HepG2 (cell line): ENCODE measurements around the gene GNAS. TPM values are rescaled to one million over a fixed set of nuclear protein-coding genes. Genes with fewer than 3 reads are reported as not detected.

Experiments
- ATAC-seq: fragments of 200-7000 bp; cut with Tn5 transposase; 3 replicates; pipeline ENCODE4 v1.9.1; 2020; ENCODE audit warnings: mild to moderate bottlenecking, moderate library complexity
- BruUV-seq: library from RNA; stranded (reverse); fragments of 400-500 nt; replicated peaks from 2 replicates; lab custom pipeline; 2021; lab: Mats Ljungman, UMichigan
- CTCF ChIA-PET: fragments of 300-600 bp; formaldehyde crosslinking; extraction: SDS; loops from one replicate; lab custom pipeline; 2021; ENCODE audit warnings: low total read pairs, inconsistent platforms, low intra/inter-chr PET ratio; lab: Yijun Ruan, JAX
- POLR2A ChIA-PET: fragments of 350-600 bp; sonication (Branson Sonifier 250); formaldehyde crosslinking; loops from one replicate; lab custom pipeline; 2020; ENCODE audit warnings: antibody characterized with exemption, inconsistent platforms; lab: Yijun Ruan, JAX
- DNase-seq: peaks from one replicate; pipeline ENCODE4 v3.0.0-alpha.2; 2015; ENCODE audit warnings: low spot score
- FAIRE-seq: peaks from 3 replicates; lab custom pipeline; 2011; peaks lifted over from hg19 to GRCh38; lab: Jason Lieb, UNC
- H2AFZ ChIP-seq: one replicate; pipeline ENCODE4 v1.6.1; 2011; ENCODE audit warnings: low read length, inconsistent platforms
- H3K27ac ChIP-seq: fragments of 300-600 bp; 3 replicates; pipeline ENCODE4 v1.8.0; 2011; ENCODE audit warnings: mixed run types, mild to moderate bottlenecking, mixed read lengths, low read length, inconsistent platforms; ENCODE audit not compliant: insufficient read depth; ENCODE audit errors: extremely low read length
- H3K27me3 ChIP-seq, 2 experiments: fragments of 200-600 bp in 1 of 2; 2 replicates in 1 of 2; 3 replicates in 1 of 2; pipeline versions ENCODE4 v1.6.0 to v1.8.0; 2011; ENCODE audit warnings: low read length in 2 of 2, mild to moderate bottlenecking in 2 of 2, moderate library complexity in 2 of 2, inconsistent platforms in 1 of 2; ENCODE audit not compliant: insufficient read depth in 2 of 2, control insufficient read depth in 1 of 2
- H3K36me3 ChIP-seq, 2 experiments: fragments of 200-600 bp in 1 of 2; replicated peaks in 1 of 2; 2 replicates in 1 of 2; 3 replicates in 1 of 2; pipeline versions ENCODE4 v1.5.1 to v1.8.0; 2011; ENCODE audit warnings: low read length in 2 of 2, inconsistent platforms in 1 of 2; ENCODE audit not compliant: insufficient read depth in 2 of 2, control insufficient read depth in 1 of 2
- H3K4me1 ChIP-seq: 2 replicates; pipeline ENCODE4 v1.5.1; 2012; ENCODE audit warnings: low read length, inconsistent platforms; ENCODE audit not compliant: insufficient read depth
- H3K4me2 ChIP-seq: 2 replicates; pipeline ENCODE4 v1.6.0; 2011; ENCODE audit warnings: low read depth, low read length, inconsistent platforms
- H3K4me3 ChIP-seq, 3 experiments: fragments of 200-600 bp in 1 of 3; sonication (generic), shearing (Covaris generic) in 1 of 3; replicated peaks in 1 of 3; 2 replicates each; pipeline ENCODE4 v1.5.1; 2011 to 2016; ENCODE audit warnings: low read length in 3 of 3, inconsistent platforms in 2 of 3, low read depth in 2 of 3, mild to moderate bottlenecking in 2 of 3, control low read depth in 1 of 3, mixed read lengths in 1 of 3; ENCODE audit not compliant: insufficient read depth in 1 of 3
- H3K79me2 ChIP-seq: one replicate; pipeline ENCODE4 v1.6.1; 2011; ENCODE audit warnings: low read length, inconsistent platforms; ENCODE audit not compliant: insufficient read depth
- H3K9ac ChIP-seq: 2 replicates; pipeline ENCODE4 v1.6.0; 2011; ENCODE audit warnings: mild to moderate bottlenecking, low read depth, low read length, inconsistent platforms; ENCODE audit not compliant: insufficient read depth
- H3K9me3 ChIP-seq: 2 replicates; pipeline ENCODE4 v1.5.1; 2012; ENCODE audit warnings: mild to moderate bottlenecking, low read length
- H4K20me1 ChIP-seq: 2 replicates; pipeline ENCODE4 v1.6.0; 2011; ENCODE audit warnings: inconsistent platforms, mild to moderate bottlenecking, low read length, moderate library complexity; ENCODE audit not compliant: insufficient read depth
- CCAR2 ChIP-seq: fragments of 200-400 bp; formaldehyde crosslinking; optimal IDR thresholded peaks from 2 replicates; pipeline ENCODE3; 2018; ENCODE audit warnings: low read depth, mild to moderate bottlenecking, low read length, moderate library complexity
- HNF4A ChIP-seq: sonication (generic); formaldehyde crosslinking; IDR thresholded peaks from 2 replicates; pipeline ENCODE4 v1.4.0; 2020; ENCODE audit warnings: missing genetic modification reagents
- POGK ChIP-seq: sonication (generic); formaldehyde crosslinking; conservative IDR thresholded peaks from 2 replicates; pipeline ENCODE4 v1.8.0; 2022; ENCODE audit warnings: mild to moderate bottlenecking, moderate library complexity, missing genetic modification reagents
- PTBP1 ChIP-seq: fragments of 200-400 bp; formaldehyde crosslinking; IDR thresholded peaks from 2 replicates; pipeline ENCODE4 v1.6.1; 2018; ENCODE audit warnings: low read length, low read depth; ENCODE audit not compliant: poor library complexity, severe bottlenecking
- SP1 ChIP-seq, 2 experiments: fragments of 450-650 bp in 1 of 2; sonication (generic) in 1 of 2; formaldehyde crosslinking in 1 of 2; IDR thresholded peaks; 2 replicates each; pipeline versions ENCODE4 v1.4.0 to v1.6.1; 2016 to 2020; ENCODE audit warnings: missing genetic modification reagents in 1 of 2
- TAF15 ChIP-seq: fragments of 200-400 bp; formaldehyde crosslinking; IDR thresholded peaks from one replicate; pipeline ENCODE4 v1.6.1; 2018; ENCODE audit warnings: mild to moderate bottlenecking, low read depth, low read length; ENCODE audit not compliant: poor library complexity, severe bottlenecking
- ZNF232 ChIP-seq: sonication (generic); formaldehyde crosslinking; IDR thresholded peaks from 2 replicates; pipeline ENCODE4 v1.4.0; 2020; ENCODE audit warnings: missing genetic modification reagents, borderline replicate concordance
- ZNF354B ChIP-seq: sonication (generic); formaldehyde crosslinking; IDR thresholded peaks from 2 replicates; pipeline ENCODE4 v1.8.0; 2022; ENCODE audit warnings: mild to moderate bottlenecking, missing genetic modification reagents
- ZNF788 ChIP-seq: sonication (generic); formaldehyde crosslinking; IDR thresholded peaks from 2 replicates; pipeline ENCODE4 v1.5.0; 2020; ENCODE audit warnings: mild to moderate bottlenecking, missing genetic modification reagents, borderline replicate concordance
- WGBS: methylation state at CpG from one replicate; pipeline ENCODE4 v1.1.6; 2017; ENCODE audit warnings: low lambda C conversion rate; 5-methylcytosine and 5-hydroxymethylcytosine counted together
- in situ Hi-C: cut with HindIII; loops from 2 replicates; pipeline ENCODE4 v1.10.0; 2017; ENCODE audit warnings: low pct_unique_long_range_greater_than_20kb; ENCODE audit not compliant: extremely low pct_ligation_motif_present
- intact Hi-C: fragments of 100-400 bp; cut with micrococcal nuclease; formaldehyde crosslinking; loops from one replicate; pipeline ENCODE4 v1.10.0; 2022; ENCODE audit not compliant: unreplicated experiment
- polyA plus RNA-seq, 8 experiments: library from polyadenylated mRNA; depleted of rRNA in 3 of 8; stranded (reverse) in 7 of 8; unstranded in 1 of 8; fragments of >200 nt; fragmentation: Illumina TruSeq in 4 of 8; extraction: Trizol in 4 of 8; gene quantifications; 2 replicates each; pipeline versions ENCODE4 v1.2.1 to v1.2.3, GENCODE V29; 2011 to 2016; ENCODE audit warnings: low read depth in 4 of 8, missing spikeins in 1 of 8, mixed read lengths in 1 of 8; ENCODE audit not compliant: insufficient read depth in 1 of 8
- total RNA-seq, 5 experiments: library from RNA; depleted of rRNA; stranded (reverse); fragments of >200 nt; fragmentation: Illumina TruSeq; extraction: Trizol; gene quantifications; 2 replicates each; pipeline ENCODE4 v1.2.3, GENCODE V29; 2016; ENCODE audit warnings: low read depth in 1 of 5

GNAS gene
- total and polyA plus RNA-seq, 2 of the 13 experiments (the other 11 are each of a cell fraction or from before 2014, with no cell fraction given), result 407 to 1,008 TPM

GRCh38 chr20:58944610-58945009 is 92.1 kb downstream of the GNAS start:
- FAIRE-seq, result no peak
- Histone ChIP-seq H3K27ac (no peak overlapping the region), H3K36me3 (no peaks in the 10 kb centered on the region), H3K79me2 (no peaks in the 10 kb centered on the region), H3K4me2 (no peak overlapping the region), H3K9ac (no peak overlapping the region), H3K4me3 (no peak overlapping the region), H3K9me3 (no peaks in the 10 kb centered on the region), H4K20me1 (no peaks in the 10 kb centered on the region), H3K27me3 (peaks cover 0 to 35% of the 10 kb centered on the region in 2 experiments; a peak in 4 of 5 replicates), H3K4me1 (no peaks in the 10 kb centered on the region), H2AFZ (no peak overlapping the region)
- in situ Hi-C loops, result no loop called here
- intact Hi-C loops, result no loop called here
- ChIA-PET POLR2A (no interaction called here), CTCF (no interaction called here)
- WGBS, result 11% methylated on average over 5 of the region's 5 CpGs
- BruUV-seq, result no TSS peak
- no peak for DNase-seq
- no peak for TF ChIP-seq SP1 (IDR thresholded peaks at IDR 0.05)
- TF ChIP-seq SP1 (CRISPR knock-in tag; IDR thresholded peaks at IDR 0.05), result no peak
- TF ChIP-seq HNF4A (CRISPR knock-in tag), result no peak
- no peak for TF ChIP-seq POGK (CRISPR knock-in tag)
- no peak for TF ChIP-seq TAF15
- TF ChIP-seq ZNF788 (CRISPR knock-in tag), result no peak
- no peak for TF ChIP-seq CCAR2
- no peak for TF ChIP-seq ZNF232 (CRISPR knock-in tag)
- no peak for TF ChIP-seq ZNF354B (CRISPR knock-in tag)
- no peak for TF ChIP-seq PTBP1
- peak; percentile 26; the same call in 2 of the 3 replicates for ATAC-seq
